OCI-LY1 (cell line): ENCODE results near the gene CTNND2.

ENCODE experiments used
- CTCF ChIP-seq: fragments of 200-600 bp; sonication (generic), shearing (Covaris generic); IDR thresholded peaks from 2 replicates; pipeline ENCODE4 v1.5.1; 2017; ENCODE audit warnings: mild to moderate bottlenecking, antibody characterized with exemption, low read length, moderate library complexity, mixed read lengths
- EZH2 ChIP-seq: fragments of 200-600 bp; sonication (generic), shearing (Covaris generic); IDR thresholded peaks from 2 replicates; pipeline ENCODE4 v1.8.0; 2017; ENCODE audit warnings: borderline replicate concordance, mixed run types, mild to moderate bottlenecking, antibody characterized with exemption, low read length, moderate library complexity, mixed read lengths

DNA sequence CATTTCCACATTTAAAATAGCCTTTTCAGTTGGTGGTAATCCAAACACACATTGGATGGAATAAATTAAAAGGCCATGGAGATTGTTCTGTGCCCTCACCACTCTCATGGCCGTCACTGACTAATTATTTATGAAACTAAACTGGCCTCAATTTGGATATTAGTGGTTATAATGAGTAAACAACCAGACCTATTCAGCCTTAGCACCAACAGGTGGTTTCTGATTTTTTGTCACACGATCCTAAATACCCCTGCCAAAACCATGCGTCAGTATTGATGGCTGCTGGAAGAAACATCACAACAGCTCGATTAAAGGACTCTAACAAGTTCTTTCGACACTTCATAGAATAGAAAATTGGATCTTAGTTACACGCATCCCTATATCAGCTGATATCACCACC is 867.2 kb downstream of the CTNND2 start:
- TF ChIP-seq CTCF (no peak), EZH2 (no peak)
